ENCODE data around the gene CACNA2D3.

DNA sequence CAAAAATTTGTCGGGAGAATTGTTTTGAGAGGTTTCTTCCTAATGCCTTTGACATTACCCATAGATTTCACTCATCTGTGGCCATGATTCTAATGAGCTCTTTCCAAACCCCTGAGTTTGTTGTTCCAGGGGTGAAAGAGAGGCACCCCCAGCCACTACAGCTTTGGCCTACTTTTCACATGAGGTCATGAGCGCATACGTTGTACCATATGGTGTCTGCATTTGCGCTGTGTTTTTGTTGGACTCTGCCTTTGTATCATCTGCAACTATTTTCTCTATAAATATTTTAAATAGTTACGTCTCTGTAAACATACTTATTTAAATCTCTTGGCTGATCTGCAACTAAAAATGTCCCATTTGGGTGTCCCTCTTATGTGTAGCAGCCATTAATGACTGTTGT, 697.6 kb downstream of the CACNA2D3 start:
- TF ChIP-seq, protein P1, sequence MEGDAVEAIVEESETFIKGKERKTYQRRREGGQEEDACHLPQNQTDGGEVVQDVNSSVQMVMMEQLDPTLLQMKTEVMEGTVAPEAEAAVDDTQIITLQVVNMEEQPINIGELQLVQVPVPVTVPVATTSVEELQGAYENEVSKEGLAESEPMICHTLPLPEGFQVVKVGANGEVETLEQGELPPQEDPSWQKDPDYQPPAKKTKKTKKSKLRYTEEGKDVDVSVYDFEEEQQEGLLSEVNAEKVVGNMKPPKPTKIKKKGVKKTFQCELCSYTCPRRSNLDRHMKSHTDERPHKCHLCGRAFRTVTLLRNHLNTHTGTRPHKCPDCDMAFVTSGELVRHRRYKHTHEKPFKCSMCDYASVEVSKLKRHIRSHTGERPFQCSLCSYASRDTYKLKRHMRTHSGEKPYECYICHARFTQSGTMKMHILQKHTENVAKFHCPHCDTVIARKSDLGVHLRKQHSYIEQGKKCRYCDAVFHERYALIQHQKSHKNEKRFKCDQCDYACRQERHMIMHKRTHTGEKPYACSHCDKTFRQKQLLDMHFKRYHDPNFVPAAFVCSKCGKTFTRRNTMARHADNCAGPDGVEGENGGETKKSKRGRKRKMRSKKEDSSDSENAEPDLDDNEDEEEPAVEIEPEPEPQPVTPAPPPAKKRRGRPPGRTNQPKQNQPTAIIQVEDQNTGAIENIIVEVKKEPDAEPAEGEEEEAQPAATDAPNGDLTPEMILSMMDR (conservative IDR thresholded peaks at IDR 0.05) = no peak
- TF ChIP-seq EZH2 (IDR thresholded peaks at IDR 0.05; ENCODE audit: low read depth) = no peak

All from PC-9 (cell line).